HT-29 (cell line): Measurements from ENCODE around the gene PDE8B. TPM values are rescaled to one million over a fixed set of nuclear protein-coding genes. Genes with fewer than 3 reads are reported as not detected.

Experiments
- DNase-seq: peaks from one replicate; pipeline ENCODE4 v3.0.0-alpha.2; 2015; ENCODE audit warnings: low spot score
- total RNA-seq: library from RNA; depleted of rRNA; stranded (reverse); fragments of >200 nt; shearing (Covaris generic); gene quantifications from 2 replicates; pipeline ENCODE4 v1.2.3, GENCODE V29; 2014

PDE8B gene
- total RNA-seq, 1 experiment from 2014 or later = not detected

- no peak for DNase-seq
These were observed 72.0 kb downstream of the PDE8B start for GRCh38 chr5:77282337-77283027.

GRCh38 chr5:77285251-77285841 is 74.9 kb downstream of the PDE8B start:
- DNase-seq = no peak

GRCh38 chr5:77292026-77292757 is 81.7 kb downstream of the PDE8B start:
- DNase-seq = no peak

GRCh38 chr5:77294185-77294584 is 83.7 kb downstream of the PDE8B start:
- DNase-seq = no peak

- no peak for DNase-seq
These were observed 85.4 kb downstream of the PDE8B start for GRCh38 chr5:77295863-77296378.

GRCh38 chr5:77298146-77298545 is 87.7 kb downstream of the PDE8B start:
- no peak for DNase-seq

- no peak for DNase-seq
These were observed 90.0 kb downstream of the PDE8B start for GRCh38 chr5:77300451-77300850.

- no peak for DNase-seq
These were observed 91.0 kb downstream of the PDE8B start for GRCh38 chr5:77301447-77301883.

GRCh38 chr5:77302247-77302646 is 91.8 kb downstream of the PDE8B start:
- no peak for DNase-seq

- no peak for DNase-seq
These were observed 92.2 kb downstream of the PDE8B start for GRCh38 chr5:77302653-77303052.

GRCh38 chr5:77304388-77304787 is 93.9 kb downstream of the PDE8B start:
- no peak for DNase-seq

GRCh38 chr5:77305222-77305846 is 94.9 kb downstream of the PDE8B start:
- DNase-seq = no peak

- no peak for DNase-seq
These were observed 95.5 kb downstream of the PDE8B start for GRCh38 chr5:77305956-77306355.

- DNase-seq = no peak
These were observed 96.1 kb downstream of the PDE8B start for GRCh38 chr5:77306531-77306930.

GRCh38 chr5:77308154-77308960 is 97.9 kb downstream of the PDE8B start:
- no peak for DNase-seq

GRCh38 chr5:77309140-77309539 is 98.7 kb downstream of the PDE8B start:
- DNase-seq = no peak

GRCh38 chr5:77310494-77311213 is 100.2 kb downstream of the PDE8B start:
- no peak for DNase-seq

GRCh38 chr5:77311214-77311571 is 100.7 kb downstream of the PDE8B start:
- DNase-seq = no peak

GRCh38 chr5:77312413-77312812 is 101.9 kb downstream of the PDE8B start:
- DNase-seq = peak; percentile 12

- DNase-seq = no peak
These were observed 106.6 kb downstream of the PDE8B start for GRCh38 chr5:77316871-77317661.
